Heart left ventricle (tissue), 16 donors: ENCODE results near the gene SNUPN. TPM values are rescaled to one million over a fixed set of nuclear protein-coding genes. Genes with fewer than 3 reads are reported as not detected.

Experiments used
- ATAC-seq, 4 donors: fragments of 200-7000 bp; cut with Tn5 transposase; one replicate each; pipeline ENCODE4 v1.9.1; 2020 to 2022; ENCODE audit warnings: moderate library complexity in 4 of 4, mild to moderate bottlenecking in 3 of 4, moderate number of reproducible peaks in 1 of 4
- DNase-seq, 5 donors: peaks; one replicate each; pipeline ENCODE4 v3.0.0-alpha.2; 2020
- H3K27ac ChIP-seq, 12 donors: fragments of 200-600 bp; sonication (generic) in 4 of 12; one replicate each; pipeline versions ENCODE4 v1.5.0 to v1.8.0; 2016 to 2022; ENCODE audit warnings: mild to moderate bottlenecking in 2 of 12
- H3K27me3 ChIP-seq, 9 donors: fragments of 200-600 bp; sonication (generic) in 2 of 9; one replicate each; pipeline versions ENCODE4 v1.5.1 to v1.8.0; 2016 to 2022; ENCODE audit warnings: mild to moderate bottlenecking in 3 of 9
- H3K36me3 ChIP-seq, 9 donors: fragments of 200-600 bp; sonication (generic) in 2 of 9; one replicate each; pipeline versions ENCODE4 v1.5.0 to v1.8.0; 2018 to 2022; ENCODE audit warnings: mild to moderate bottlenecking in 2 of 9
- H3K4me1 ChIP-seq, 12 donors: fragments of 200-600 bp; sonication (generic) in 4 of 12; one replicate each; pipeline versions ENCODE4 v1.5.0 to v1.8.0; 2016 to 2022; ENCODE audit warnings: mild to moderate bottlenecking in 3 of 12
- H3K4me3 ChIP-seq, 12 donors: fragments of 200-600 bp; sonication (generic) in 4 of 12; one replicate each; pipeline versions ENCODE4 v1.5.0 to v1.8.0; 2017 to 2022; ENCODE audit warnings: mild to moderate bottlenecking in 9 of 12, moderate library complexity in 4 of 12
- H3K9me3 ChIP-seq, 12 donors: fragments of 200-600 bp; sonication (generic) in 4 of 12; one replicate each; pipeline versions ENCODE4 v1.5.0 to v1.8.0; 2016 to 2022; ENCODE audit warnings: mild to moderate bottlenecking in 1 of 12
- POLR2A ChIP-seq, 2 donors: fragments of 450-650 bp; IDR thresholded peaks; one replicate each; pipeline ENCODE4 v1.6.1; 2017; ENCODE audit warnings: antibody characterized with exemption in 2 of 2, mild to moderate bottlenecking in 2 of 2, moderate library complexity in 2 of 2
- WGBS, 4 donors: extraction: QIAGEN DNeasy Blood & Tissue Kit in 2 of 4; methylation state at CpG; one replicate each; pipeline versions ENCODE4 v1.1.5 to v1.1.7; 2013 to 2018; 5-methylcytosine and 5-hydroxymethylcytosine counted together
- intact Hi-C, 10 donors: fragments of 100-400 bp; cut with DNase I; formaldehyde crosslinking; loops; one replicate each; pipeline versions ENCODE4 v1.11.1 to v1.14.2; 2022
- polyA plus RNA-seq, 2 donors: library from polyadenylated mRNA; stranded (reverse); fragments of 200-250 nt; gene quantifications; one replicate each; pipeline ENCODE4 v1.2.3, GENCODE V29; 2013
- total RNA-seq, 9 donors: library from RNA; depleted of rRNA in 2 of 9; stranded (reverse); fragments of >200 nt in 2 of 9; fragmentation: NEBNext Ultra II Directional in 3 of 9; extraction: Animal tissue kit (Norgen Biotek cat#: 25700) in 3 of 9; gene quantifications; one replicate each; pipeline versions ENCODE4 v1.1.0 to v1.2.4, GENCODE V29; 2016 to 2023
- TF ChIP-seq, protein P1 (sequence below), 12 donors: fragments of 200-600 bp; sonication (generic) in 4 of 12; IDR thresholded peaks; one replicate each; pipeline versions ENCODE4 v1.5.0 to v1.8.0; 2018 to 2022; ENCODE audit warnings: antibody characterized with exemption in 12 of 12, mild to moderate bottlenecking in 5 of 12
- donor health status: ischemic (EF 13 %, LVEDD 7.1; RV severe dilation, severe dysfunction).
- donor health status: healthy with polysubstance abuse.
- donor health status: DM: no; HTN: yes; CAD: no.
- donor health status: DM: no; HTN: no; CAD: no.
- donor health status: ischemic (EF 25% LVEDD 6.9; RV normal size, moderate dysfunction).
- donor health status: ischemic (EF 25% LVEDD 5.7; RV mildly dilated, moderate dysfunction).
- donor health status: healthy.
- donor health status: DM: yes; HTN: yes; CAD: no.
- donor health status: ischemic (EF 35%, LVEDD 5.7; RV mildly dilated, moderate dysfunction).
- donor health status: nonischemic (EF 11% LVEDD 7.7; RV severe dilation, severe dysfunction).
- donor health status: DM: yes; HTN: yes; CAD: no.
- donor health status: PGD.
- donor health status: ischemic (EF 29% LVEDD 5.4; RV normal size, mild dysfunction).
- donor health status: nonischemic (EF 23%, LVEDD 6.1; RV moderate dilation, normal function).

SNUPN gene
- total and polyA plus RNA-seq, 11 donors = 13.2 to 21.6 (median 14.5) TPM

DNA sequence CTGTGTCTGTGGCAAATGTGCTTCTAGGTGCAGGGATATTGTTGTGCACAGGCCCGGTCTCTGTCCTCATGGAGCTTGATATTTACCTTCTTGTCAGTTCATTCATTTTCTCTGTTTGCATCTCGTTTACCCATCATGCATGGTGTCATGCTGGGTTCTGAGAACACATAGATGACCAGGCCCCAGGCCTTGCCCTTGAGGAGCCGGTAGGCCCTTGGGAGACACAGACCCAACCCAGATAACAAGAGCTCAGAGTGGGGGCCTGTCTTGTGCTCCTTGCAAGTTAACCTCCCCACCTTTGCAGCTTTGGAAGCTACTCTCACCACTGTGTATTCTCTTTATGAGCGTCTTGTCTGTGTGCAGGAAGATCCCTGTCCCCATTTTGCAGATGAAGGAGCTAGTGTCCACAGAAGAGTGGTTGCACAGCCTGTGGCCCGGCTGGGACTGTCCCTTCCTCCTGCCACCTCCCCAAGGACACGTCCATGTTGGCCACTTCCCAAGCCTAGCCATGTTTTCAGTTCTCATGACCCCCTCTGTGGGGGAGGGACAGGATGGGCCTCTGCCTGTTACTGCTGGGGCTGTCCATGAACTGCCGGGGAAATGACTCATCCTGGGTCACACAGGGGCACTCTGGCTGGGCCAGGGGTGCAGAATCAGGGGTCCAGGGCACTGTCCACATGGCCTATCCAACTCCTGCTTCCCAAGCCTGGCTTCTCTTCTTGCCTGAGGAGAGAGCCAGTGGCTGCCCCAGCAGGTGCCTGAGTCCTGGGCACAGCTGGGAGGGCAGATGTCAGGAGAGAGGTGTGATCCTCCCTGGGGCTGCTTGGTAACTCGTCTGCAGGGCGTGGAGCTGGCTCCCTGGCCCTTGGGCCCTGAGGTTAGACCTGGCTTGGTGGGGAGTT is 25.6 kb upstream of the SNUPN start:
- DNase-seq (peak; percentile 78 to 88 (median 86)), ATAC-seq (peak; percentile 21 to 59 (median 28))
- H3K27ac ChIP-seq = peak overlapping the region in 11 of 12 donors; percentile 57 to 78 (median 68)
- peaks cover 8 to 80% (median 64%) of the 10 kb centered on the region in 12 donors for H3K4me1 ChIP-seq
- no peaks in the 10 kb centered on the region for H3K27me3 ChIP-seq
- H3K4me3 ChIP-seq = peak overlapping the region in 10 of 12 donors; percentile 21 to 97 (median 77)
- intact Hi-C loops = no loop called here
- peaks cover 0 to 34% (median 4%) of the 10 kb centered on the region in 9 donors for H3K36me3 ChIP-seq
- H3K9me3 ChIP-seq = no peaks in the 10 kb centered on the region
- no peak for TF ChIP-seq POLR2A (IDR thresholded peaks at IDR 0.05)
- 19 to 43% (median 32%) methylated on average over 8 to 9 of the region's 9 CpGs for WGBS, 4 donors

DNA sequence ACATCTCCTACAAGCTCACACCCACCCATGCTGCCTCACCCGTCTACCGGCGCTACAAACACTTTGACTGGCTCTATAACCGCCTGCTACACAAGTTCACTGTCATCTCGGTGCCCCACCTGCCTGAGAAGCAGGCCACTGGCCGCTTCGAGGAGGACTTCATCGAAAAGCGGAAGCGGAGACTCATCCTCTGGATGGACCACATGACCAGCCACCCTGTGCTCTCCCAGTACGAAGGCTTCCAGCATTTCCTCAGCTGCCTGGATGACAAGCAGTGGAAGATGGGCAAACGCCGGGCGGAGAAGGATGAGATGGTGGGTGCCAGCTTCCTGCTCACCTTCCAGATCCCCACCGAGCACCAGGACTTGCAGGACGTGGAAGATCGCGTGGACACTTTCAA is 24.3 kb upstream of the SNUPN start:
- WGBS, 4 donors = 84 to 95% (median 90%) methylated on average over 18 of the region's 18 CpGs
- Histone ChIP-seq H3K4me3 (peak overlapping the region in 10 of 12 donors; percentile 3 to 97 (median 83)), H3K9me3 (no peaks in the 10 kb centered on the region), H3K27ac (peak overlapping the region in 8 of 12 donors; percentile 8 to 98 (median 65)), H3K4me1 (peaks cover 8 to 80% (median 66%) of the 10 kb centered on the region in 12 donors), H3K27me3 (no peaks in the 10 kb centered on the region), H3K36me3 (peaks cover 0 to 25% (median 0%) of the 10 kb centered on the region in 9 donors)
- intact Hi-C loops = loop anchor here in 4 of 10 donors (5.0 to 10.0 kb wide), 3 partner anchors 32 to 285 kb away; partner anchors contain the start of genes SIN3A (in 2 of the 4) and MAN2C1 (in 1 of the 4)
- ATAC-seq (no peak), DNase-seq (no peak)
- TF ChIP-seq POLR2A (IDR thresholded peaks at IDR 0.05) = no peak
- TF ChIP-seq, protein P1, sequence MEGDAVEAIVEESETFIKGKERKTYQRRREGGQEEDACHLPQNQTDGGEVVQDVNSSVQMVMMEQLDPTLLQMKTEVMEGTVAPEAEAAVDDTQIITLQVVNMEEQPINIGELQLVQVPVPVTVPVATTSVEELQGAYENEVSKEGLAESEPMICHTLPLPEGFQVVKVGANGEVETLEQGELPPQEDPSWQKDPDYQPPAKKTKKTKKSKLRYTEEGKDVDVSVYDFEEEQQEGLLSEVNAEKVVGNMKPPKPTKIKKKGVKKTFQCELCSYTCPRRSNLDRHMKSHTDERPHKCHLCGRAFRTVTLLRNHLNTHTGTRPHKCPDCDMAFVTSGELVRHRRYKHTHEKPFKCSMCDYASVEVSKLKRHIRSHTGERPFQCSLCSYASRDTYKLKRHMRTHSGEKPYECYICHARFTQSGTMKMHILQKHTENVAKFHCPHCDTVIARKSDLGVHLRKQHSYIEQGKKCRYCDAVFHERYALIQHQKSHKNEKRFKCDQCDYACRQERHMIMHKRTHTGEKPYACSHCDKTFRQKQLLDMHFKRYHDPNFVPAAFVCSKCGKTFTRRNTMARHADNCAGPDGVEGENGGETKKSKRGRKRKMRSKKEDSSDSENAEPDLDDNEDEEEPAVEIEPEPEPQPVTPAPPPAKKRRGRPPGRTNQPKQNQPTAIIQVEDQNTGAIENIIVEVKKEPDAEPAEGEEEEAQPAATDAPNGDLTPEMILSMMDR (IDR thresholded peaks at IDR 0.05) = no peak

DNA sequence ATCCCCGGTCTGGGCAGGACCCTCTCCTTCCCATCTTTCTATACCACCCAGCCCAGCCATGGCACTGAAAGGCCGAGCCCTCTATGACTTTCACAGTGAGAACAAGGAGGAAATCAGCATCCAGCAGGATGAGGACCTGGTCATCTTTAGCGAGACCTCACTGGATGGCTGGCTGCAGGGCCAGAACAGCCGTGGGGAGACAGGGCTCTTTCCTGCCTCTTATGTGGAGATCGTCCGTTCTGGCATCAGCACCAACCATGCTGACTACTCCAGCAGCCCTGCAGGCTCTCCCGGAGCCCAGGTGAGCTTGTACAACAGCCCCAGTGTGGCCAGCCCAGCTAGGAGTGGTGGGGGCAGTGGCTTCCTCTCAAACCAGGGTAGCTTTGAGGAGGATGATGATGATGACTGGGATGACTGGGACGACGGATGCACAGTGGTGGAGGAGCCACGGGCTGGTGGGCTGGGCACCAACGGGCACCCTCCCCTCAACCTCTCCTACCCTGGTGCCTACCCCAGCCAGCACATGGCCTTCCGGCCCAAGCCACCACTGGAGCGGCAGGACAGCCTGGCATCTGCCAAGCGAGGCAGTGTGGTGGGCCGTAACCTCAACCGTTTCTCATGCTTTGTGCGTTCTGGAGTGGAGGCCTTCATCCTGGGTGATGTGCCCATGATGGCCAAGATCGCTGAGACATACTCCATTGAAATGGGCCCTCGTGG is 23.7 kb upstream of the SNUPN start:
- H3K36me3 ChIP-seq = peaks cover 0 to 18% (median 0%) of the 10 kb centered on the region in 9 donors
- TF ChIP-seq POLR2A (IDR thresholded peaks at IDR 0.05) = no peak
- TF ChIP-seq, protein P1 (IDR thresholded peaks at IDR 0.05) = no peak
- peak overlapping the region in 11 of 12 donors; percentile 63 to 97 (median 84) for H3K4me3 ChIP-seq
- intact Hi-C loops = loop anchor here in 4 of 10 donors (5.0 to 10.0 kb wide), 3 partner anchors 33 to 284 kb away; partner anchors contain the start of genes SIN3A (in 2 of the 4) and MAN2C1 (in 1 of the 4)
- no peaks in the 10 kb centered on the region for H3K9me3 ChIP-seq
- H3K27me3 ChIP-seq = no peaks in the 10 kb centered on the region
- peak overlapping the region in 11 of 12 donors; percentile 83 to 99 (median 96) for H3K27ac ChIP-seq
- 65 to 81% (median 72%) methylated on average over 18 to 19 of the region's 19 CpGs for WGBS, 4 donors
- peaks cover 8 to 74% (median 63%) of the 10 kb centered on the region in 12 donors for H3K4me1 ChIP-seq
- ATAC-seq = no peak
- DNase-seq = no peak

DNA sequence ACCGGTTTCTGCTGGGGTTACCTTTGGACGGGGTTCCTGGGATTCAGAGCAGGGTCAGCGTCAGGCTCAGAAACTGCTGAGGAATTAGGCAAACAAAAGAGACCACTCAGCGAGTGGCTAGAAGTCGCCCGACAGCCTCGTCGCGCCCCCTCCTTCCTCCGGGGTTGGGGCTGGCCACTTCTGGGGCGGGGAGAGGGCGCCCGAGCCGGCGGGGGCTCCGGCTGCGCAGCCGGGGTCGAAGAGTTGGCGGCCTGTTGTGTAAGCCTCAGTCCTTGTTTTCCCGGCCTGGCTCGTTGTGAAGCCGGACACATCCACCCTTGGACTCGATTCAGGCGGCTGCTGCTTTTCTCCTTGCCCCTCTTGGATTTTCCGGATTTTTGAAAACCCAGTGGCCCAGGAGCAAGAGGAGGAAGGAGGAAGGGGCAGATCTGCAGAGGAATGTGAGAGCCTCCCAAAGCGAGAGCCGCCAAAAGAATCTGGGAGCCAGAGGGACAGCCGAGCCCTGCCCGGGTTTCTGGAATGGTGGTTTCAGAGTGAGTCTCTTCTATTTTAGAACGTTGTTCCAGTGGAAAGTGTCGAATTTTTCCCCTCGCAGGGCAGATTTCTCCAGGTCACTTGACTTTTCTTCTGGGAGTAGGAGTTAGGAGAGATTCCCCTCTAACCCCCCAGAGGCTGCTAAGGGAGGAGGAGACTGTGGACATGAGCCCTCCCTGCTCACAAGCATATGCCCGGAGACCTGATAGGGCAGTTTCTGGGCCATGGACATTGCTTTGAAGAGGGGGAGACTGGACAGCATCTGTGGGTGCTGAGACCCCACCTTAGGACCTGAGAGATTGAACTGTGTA is 22.9 kb upstream of the SNUPN start:
- WGBS, 4 donors = 2 to 5% (median 2%) methylated on average over 32 to 34 of the region's 34 CpGs
- TF ChIP-seq POLR2A (IDR thresholded peaks at IDR 0.05) = no peak
- TF ChIP-seq, protein P1 (IDR thresholded peaks at IDR 0.05) = no peak
- peak in 3 of 4 donors; percentile 7 to 34 (median 18) for ATAC-seq
- Histone ChIP-seq H3K9me3 (no peaks in the 10 kb centered on the region), H3K36me3 (peaks cover 0 to 16% (median 0%) of the 10 kb centered on the region in 9 donors), H3K27ac (peak overlapping the region; percentile 83 to 99 (median 96)), H3K4me1 (peaks cover 8 to 66% (median 57%) of the 10 kb centered on the region in 12 donors), H3K27me3 (no peaks in the 10 kb centered on the region), H3K4me3 (peak overlapping the region; percentile 63 to 97 (median 86))
- peak in 4 of 5 donors; percentile 60 to 70 (median 66) for DNase-seq
- intact Hi-C loops = loop anchor here in 4 of 10 donors (1.0 to 10.0 kb wide), 4 partner anchors 25 to 284 kb away; partner anchors contain the start of genes SIN3A (in 2 of the 4) and MAN2C1 (in 1 of the 4)
